Keratinocyte (primary cell): Measurements from ENCODE around the gene H1-8. TPM values are rescaled to one million over a fixed set of nuclear protein-coding genes. Genes with fewer than 3 reads are reported as not detected.

ENCODE experiments used
- DNase-seq: peaks from one replicate; pipeline ENCODE4 v3.0.0-alpha.2; 2011; ENCODE audit warnings: low read depth, missing footprints, low spot score
- FAIRE-seq: peaks from 2 replicates; lab custom pipeline; 2011; peaks lifted over from hg19 to GRCh38; lab: Jason Lieb, UNC
- H2AFZ ChIP-seq: 2 replicates; pipeline ENCODE4 v1.6.0; 2012; ENCODE audit warnings: low read length, control low read depth, inconsistent platforms; ENCODE audit not compliant: control insufficient read depth
- H3K27ac ChIP-seq: 2 replicates; pipeline ENCODE4 v1.5.1; 2011; ENCODE audit warnings: low read length; ENCODE audit not compliant: control insufficient read depth, insufficient read depth
- H3K27me3 ChIP-seq: 3 replicates; pipeline ENCODE4 v1.6.0; 2011; ENCODE audit warnings: low read length; ENCODE audit not compliant: control insufficient read depth, insufficient read depth; ENCODE audit errors: extremely low read depth
- H3K36me3 ChIP-seq, 2 experiments: 2 replicates in 1 of 2; 3 replicates in 1 of 2; pipeline ENCODE4 v1.5.1; 2011; ENCODE audit warnings: low read length in 2 of 2, mild to moderate bottlenecking in 1 of 2; ENCODE audit not compliant: control insufficient read depth in 2 of 2, insufficient read depth in 2 of 2; ENCODE audit errors: extremely low read depth in 1 of 2
- H3K4me1 ChIP-seq: 3 replicates; pipeline ENCODE4 v1.5.1; 2011; ENCODE audit warnings: low read length; ENCODE audit not compliant: control insufficient read depth, insufficient read depth; ENCODE audit errors: extremely low read depth
- H3K4me2 ChIP-seq: 3 replicates; pipeline ENCODE4 v1.6.0; 2011; ENCODE audit warnings: low read depth, low read length; ENCODE audit not compliant: control insufficient read depth, insufficient read depth; ENCODE audit errors: extremely low read depth
- H3K4me3 ChIP-seq, 3 experiments: fragments of 200-600 bp in 1 of 3; sonication (generic) in 1 of 3; 2 replicates in 2 of 3; 3 replicates in 1 of 3; pipeline ENCODE4 v1.5.1; 2011 to 2016; ENCODE audit warnings: low read length in 3 of 3, mild to moderate bottlenecking in 3 of 3, control low read depth in 2 of 3, inconsistent platforms in 1 of 3, low read depth in 1 of 3, mixed read lengths in 1 of 3, mixed run types in 1 of 3, moderate library complexity in 1 of 3; ENCODE audit not compliant: control insufficient read depth in 2 of 3, insufficient read depth in 2 of 3; ENCODE audit errors: extremely low read depth in 1 of 3
- H3K79me2 ChIP-seq: 2 replicates; pipeline ENCODE4 v1.6.0; 2012; ENCODE audit warnings: low read length; ENCODE audit not compliant: control insufficient read depth, insufficient read depth
- H3K9ac ChIP-seq: 3 replicates; pipeline ENCODE4 v1.6.0; 2011; ENCODE audit warnings: low read length; ENCODE audit not compliant: control insufficient read depth, insufficient read depth; ENCODE audit errors: extremely low read depth
- H3K9me1 ChIP-seq: 3 replicates; pipeline ENCODE4 v1.6.0; 2011; ENCODE audit warnings: low read length; ENCODE audit not compliant: control insufficient read depth, insufficient read depth; ENCODE audit errors: extremely low read depth
- H3K9me3 ChIP-seq: 2 replicates; pipeline ENCODE4 v1.5.1; 2012; ENCODE audit warnings: low read depth, low read length; ENCODE audit not compliant: control insufficient read depth
- H4K20me1 ChIP-seq: 3 replicates; pipeline ENCODE4 v1.6.0; 2011; ENCODE audit warnings: low read length; ENCODE audit not compliant: control insufficient read depth, insufficient read depth; ENCODE audit errors: extremely low read depth
- EZH2 ChIP-seq: IDR thresholded peaks from one replicate; pipeline ENCODE4 v1.6.1; 2012; ENCODE audit warnings: inconsistent platforms, mild to moderate bottlenecking, low read length, moderate library complexity
- dilution Hi-C: fragments of 300-500 bp; cut with MboI; formaldehyde crosslinking; loops from one replicate; pipeline ENCODE4 v1.7.0; 2020; ENCODE audit warnings: low sequenced_read_pairs; ENCODE audit not compliant: extremely low pct_ligation_motif_present
- polyA plus RNA-seq, 5 experiments: library from polyadenylated mRNA; depleted of rRNA in 3 of 5; stranded (reverse) in 3 of 5; stranded (forward) in 1 of 5; unstranded in 1 of 5; fragments of >200 nt; gene quantifications; 1 replicate in 1 of 5; 2 replicates in 3 of 5; 3 replicates in 1 of 5; pipeline versions ENCODE4 v1.2.1 to v1.2.3, GENCODE V29; 2011 to 2012; ENCODE audit warnings: missing spikeins in 2 of 5, low read depth in 1 of 5, low replicate concordance in 1 of 5
- TF ChIP-seq, protein P1 (sequence below), 3 experiments: IDR thresholded peaks in 1 of 3; conservative IDR thresholded peaks in 1 of 3; optimal IDR thresholded peaks in 1 of 3; 2 replicates in 2 of 3; 3 replicates in 1 of 3; pipeline versions ENCODE3 to v1.5.1; 2011; ENCODE audit warnings: low read length in 3 of 3, mild to moderate bottlenecking in 3 of 3, moderate library complexity in 2 of 3, control low read depth in 1 of 3, inconsistent platforms in 1 of 3; ENCODE audit not compliant: insufficient read depth in 2 of 3; ENCODE audit errors: extremely low read depth in 1 of 3

Gene H1-8
- polyA plus RNA-seq, 1 donor (not counting 4 experiments of a cell fraction or from before 2014, with no cell fraction given), result not detected

DNA sequence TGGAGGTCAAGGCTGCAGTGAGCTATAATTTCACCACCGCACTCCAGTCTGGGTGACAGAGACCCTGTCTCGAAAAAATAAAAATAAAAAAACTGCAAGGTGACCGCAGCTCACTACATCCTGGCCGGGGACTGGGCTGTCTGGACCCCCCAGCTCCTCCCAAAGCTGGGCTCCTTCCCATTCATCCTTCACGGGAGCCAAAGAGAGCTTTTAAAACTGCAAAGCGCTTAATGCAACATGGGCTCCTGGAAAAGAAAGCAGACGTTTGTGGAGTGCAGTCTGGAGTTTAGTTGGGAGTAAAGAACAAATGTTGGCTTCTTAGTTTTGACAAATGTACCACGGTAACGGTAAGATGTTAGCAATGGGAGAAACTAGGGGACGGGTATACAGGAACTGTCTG, 51.4 kb downstream of the H1-8 start:
- no peak for TF ChIP-seq EZH2
- TF ChIP-seq, protein P1, sequence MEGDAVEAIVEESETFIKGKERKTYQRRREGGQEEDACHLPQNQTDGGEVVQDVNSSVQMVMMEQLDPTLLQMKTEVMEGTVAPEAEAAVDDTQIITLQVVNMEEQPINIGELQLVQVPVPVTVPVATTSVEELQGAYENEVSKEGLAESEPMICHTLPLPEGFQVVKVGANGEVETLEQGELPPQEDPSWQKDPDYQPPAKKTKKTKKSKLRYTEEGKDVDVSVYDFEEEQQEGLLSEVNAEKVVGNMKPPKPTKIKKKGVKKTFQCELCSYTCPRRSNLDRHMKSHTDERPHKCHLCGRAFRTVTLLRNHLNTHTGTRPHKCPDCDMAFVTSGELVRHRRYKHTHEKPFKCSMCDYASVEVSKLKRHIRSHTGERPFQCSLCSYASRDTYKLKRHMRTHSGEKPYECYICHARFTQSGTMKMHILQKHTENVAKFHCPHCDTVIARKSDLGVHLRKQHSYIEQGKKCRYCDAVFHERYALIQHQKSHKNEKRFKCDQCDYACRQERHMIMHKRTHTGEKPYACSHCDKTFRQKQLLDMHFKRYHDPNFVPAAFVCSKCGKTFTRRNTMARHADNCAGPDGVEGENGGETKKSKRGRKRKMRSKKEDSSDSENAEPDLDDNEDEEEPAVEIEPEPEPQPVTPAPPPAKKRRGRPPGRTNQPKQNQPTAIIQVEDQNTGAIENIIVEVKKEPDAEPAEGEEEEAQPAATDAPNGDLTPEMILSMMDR (optimal IDR thresholded peaks at IDR 0.05 in 1 of 3, IDR thresholded peaks at IDR 0.05 in 1 of 3, conservative IDR thresholded peaks at IDR 0.05 in 1 of 3; ENCODE audit: extremely low read depth in 1 of 3, insufficient read depth in 2 of 3, low read length in 3 of 3), result no peak
- H4K20me1 ChIP-seq, result no peaks in the 10 kb centered on the region
- H3K79me2 ChIP-seq, result no peaks in the 10 kb centered on the region
- H3K27me3 ChIP-seq, result no peaks in the 10 kb centered on the region
- dilution Hi-C loops, result no loop called here
- no peaks in the 10 kb centered on the region for H3K9me3 ChIP-seq
- no peak overlapping the region for H3K4me2 ChIP-seq
- H3K9me1 ChIP-seq, result no peaks in the 10 kb centered on the region
- FAIRE-seq (no peak), DNase-seq (no peak)
- H3K4me1 ChIP-seq, result no peaks in the 10 kb centered on the region
- no peaks in the 10 kb centered on the region for H3K36me3 ChIP-seq
- H3K4me3 ChIP-seq, result no peak overlapping the region
- H2AFZ ChIP-seq, result no peak overlapping the region
- no peak overlapping the region for H3K9ac ChIP-seq
- no peak overlapping the region for H3K27ac ChIP-seq

- Histone ChIP-seq H3K4me1 (no peaks in the 10 kb centered on the region), H3K4me3 (no peak overlapping the region), H4K20me1 (no peaks in the 10 kb centered on the region), H3K9me3 (no peaks in the 10 kb centered on the region), H3K79me2 (no peaks in the 10 kb centered on the region), H2AFZ (no peak overlapping the region), H3K9ac (no peak overlapping the region), H3K4me2 (no peak overlapping the region), H3K36me3 (no peaks in the 10 kb centered on the region), H3K9me1 (no peaks in the 10 kb centered on the region), H3K27me3 (no peaks in the 10 kb centered on the region), H3K27ac (no peak overlapping the region)
- dilution Hi-C loops, result no loop called here
- FAIRE-seq (no peak), DNase-seq (no peak)
- TF ChIP-seq, protein P1 (optimal IDR thresholded peaks at IDR 0.05 in 1 of 3, IDR thresholded peaks at IDR 0.05 in 1 of 3, conservative IDR thresholded peaks at IDR 0.05 in 1 of 3; ENCODE audit: extremely low read depth in 1 of 3, insufficient read depth in 2 of 3, low read length in 3 of 3), result no peak
- no peak for TF ChIP-seq EZH2
Measured at GRCh38 chr3:129594907-129595390, 52.0 kb downstream of the H1-8 start.
